H9 (cell line): ENCODE data around the gene HECW1. TPM values are rescaled to one million over a fixed set of nuclear protein-coding genes. Genes with fewer than 3 reads are reported as not detected.

Source experiments
- DNase-seq: peaks from one replicate; pipeline ENCODE4 v3.0.0-alpha.2; 2017
- H2AFZ ChIP-seq: one replicate; pipeline ENCODE4 v1.6.1; 2013; ENCODE audit warnings: mild to moderate bottlenecking, low read length, control low read depth, moderate library complexity
- H2AK5ac ChIP-seq: 2 replicates; pipeline ENCODE4 v1.6.1; 2013; ENCODE audit warnings: low read length, control low read depth, mixed read lengths; ENCODE audit not compliant: insufficient read length
- H2BK120ac ChIP-seq: one replicate; pipeline ENCODE4 v1.6.1; 2013; ENCODE audit warnings: low read depth, mild to moderate bottlenecking, low read length, control low read depth, inconsistent platforms; ENCODE audit not compliant: poor library complexity, severe bottlenecking
- H2BK12ac ChIP-seq: 2 replicates; pipeline ENCODE4 v1.6.1; 2013; ENCODE audit warnings: low read length, control low read depth, mixed read lengths, low read depth; ENCODE audit not compliant: insufficient read length
- H2BK15ac ChIP-seq: 2 replicates; pipeline ENCODE4 v1.6.1; 2013; ENCODE audit warnings: low read depth, low read length, control low read depth
- H2BK20ac ChIP-seq: one replicate; pipeline ENCODE4 v1.6.1; 2013; ENCODE audit warnings: low read depth, mild to moderate bottlenecking, low read length, control low read depth, inconsistent platforms; ENCODE audit not compliant: poor library complexity, severe bottlenecking
- H2BK5ac ChIP-seq: 2 replicates; pipeline ENCODE4 v1.6.1; 2013; ENCODE audit warnings: low read length, control low read depth, mixed read lengths; ENCODE audit not compliant: insufficient read length
- H3K14ac ChIP-seq: 2 replicates; pipeline ENCODE4 v1.6.1; 2013; ENCODE audit warnings: low read length, control low read depth; ENCODE audit not compliant: insufficient read depth
- H3K18ac ChIP-seq: 2 replicates; pipeline ENCODE4 v1.6.1; 2013; ENCODE audit warnings: low read depth, mild to moderate bottlenecking, mixed read lengths, low read length, control low read depth; ENCODE audit not compliant: insufficient read length
- H3K23ac ChIP-seq: 2 replicates; pipeline ENCODE4 v1.6.1; 2013; ENCODE audit warnings: low read length, control low read depth, mixed read lengths, low read depth; ENCODE audit not compliant: insufficient read length
- H3K23me2 ChIP-seq: 2 replicates; pipeline ENCODE4 v1.6.1; 2013; ENCODE audit warnings: low read depth, mild to moderate bottlenecking, mixed read lengths, low read length, control low read depth; ENCODE audit not compliant: insufficient read length, poor library complexity, severe bottlenecking
- H3K27ac ChIP-seq: 2 replicates; pipeline ENCODE4 v1.5.1; 2013; ENCODE audit warnings: low read length, control low read depth, mixed read lengths, low read depth; ENCODE audit not compliant: insufficient read length
- H3K27me3 ChIP-seq: 2 replicates; pipeline ENCODE4 v1.6.1; 2013; ENCODE audit warnings: low read length, control low read depth, inconsistent platforms; ENCODE audit not compliant: insufficient read depth
- H3K4ac ChIP-seq: 2 replicates; pipeline ENCODE4 v1.6.1; 2013; ENCODE audit warnings: low read depth, mild to moderate bottlenecking, control low read depth, inconsistent platforms, low read length, moderate library complexity
- H3K4me1 ChIP-seq: 2 replicates; pipeline ENCODE4 v1.6.1; 2013; ENCODE audit warnings: low read length, control low read depth, inconsistent platforms; ENCODE audit not compliant: insufficient read depth
- H3K4me2 ChIP-seq: 2 replicates; pipeline ENCODE4 v1.6.1; 2013; ENCODE audit warnings: low read length, control low read depth, mixed read lengths; ENCODE audit not compliant: insufficient read length, insufficient read depth
- H3K56ac ChIP-seq: 2 replicates; pipeline ENCODE4 v1.6.1; 2013; ENCODE audit warnings: low read depth, mild to moderate bottlenecking, mixed read lengths, low read length, control low read depth; ENCODE audit not compliant: insufficient read length
- H3K79me1 ChIP-seq: 2 replicates; pipeline ENCODE4 v1.6.1; 2013; ENCODE audit warnings: low read depth, mild to moderate bottlenecking, moderate library complexity, low read length, control low read depth, inconsistent platforms; ENCODE audit not compliant: insufficient read depth, poor library complexity, severe bottlenecking
- H3K79me2 ChIP-seq: 2 replicates; pipeline ENCODE4 v1.6.1; 2013; ENCODE audit warnings: low read length, control low read depth, inconsistent platforms; ENCODE audit not compliant: insufficient read depth
- H3K9ac ChIP-seq: 2 replicates; pipeline ENCODE4 v1.6.1; 2013; ENCODE audit warnings: low read length, control low read depth, mixed read lengths; ENCODE audit not compliant: insufficient read length; ENCODE audit errors: extremely low read depth
- H3K9me3 ChIP-seq: one replicate; pipeline ENCODE4 v1.6.1; 2013; ENCODE audit warnings: low read depth, low read length, inconsistent platforms; ENCODE audit not compliant: control insufficient read depth
- H3T11ph ChIP-seq: one replicate; pipeline ENCODE4 v1.6.1; 2013; ENCODE audit warnings: mild to moderate bottlenecking, low read length, control low read depth, inconsistent platforms
- H4K20me1 ChIP-seq: one replicate; pipeline ENCODE4 v1.6.1; 2013; ENCODE audit not compliant: control insufficient read depth, insufficient read length, insufficient read depth
- H4K5ac ChIP-seq: 2 replicates; pipeline ENCODE4 v1.6.1; 2013; ENCODE audit warnings: low read depth, mild to moderate bottlenecking, mixed read lengths, low read length, control low read depth; ENCODE audit not compliant: insufficient read length
- H4K8ac ChIP-seq: replicated peaks from 2 replicates; pipeline ENCODE4 v1.6.1; 2013; ENCODE audit warnings: low read length, control low read depth, mixed read lengths, low read depth; ENCODE audit not compliant: insufficient read length
- H4K91ac ChIP-seq: 2 replicates; pipeline ENCODE4 v1.6.1; 2013; ENCODE audit warnings: low read depth, mild to moderate bottlenecking, moderate library complexity, mixed read lengths, low read length, control low read depth; ENCODE audit not compliant: insufficient read length
- H3K27ac Mint-ChIP-seq, 3 experiments: 2 replicates in 2 of 3; 3 replicates in 1 of 3; pipeline ENCODE4 v1.8.0; 2020 to 2021; ENCODE audit warnings: mixed read lengths in 3 of 3, mild to moderate bottlenecking in 1 of 3, moderate library complexity in 1 of 3
- H3K27me3 Mint-ChIP-seq: 2 replicates; pipeline ENCODE4 v1.8.0; 2021; ENCODE audit warnings: low read depth, mild to moderate bottlenecking, moderate library complexity, mixed read lengths
- H3K36me3 Mint-ChIP-seq, 3 experiments: 2 replicates in 2 of 3; 3 replicates in 1 of 3; pipeline ENCODE4 v1.8.0; 2020 to 2021; ENCODE audit warnings: low read depth in 3 of 3, mixed read lengths in 3 of 3; ENCODE audit not compliant: insufficient read depth in 1 of 3
- H3K4me1 Mint-ChIP-seq, 2 experiments: 2 replicates each; pipeline ENCODE4 v1.8.0; 2020; ENCODE audit warnings: mixed read lengths in 2 of 2
- H3K4me3 Mint-ChIP-seq, 2 experiments: 2 replicates in 1 of 2; 3 replicates in 1 of 2; pipeline ENCODE4 v1.8.0; 2020 to 2021; ENCODE audit warnings: mild to moderate bottlenecking in 2 of 2, mixed read lengths in 2 of 2, moderate library complexity in 1 of 2
- H3K9me3 Mint-ChIP-seq, 2 experiments: 2 replicates in 1 of 2; 3 replicates in 1 of 2; pipeline ENCODE4 v1.8.0; 2020; ENCODE audit warnings: mild to moderate bottlenecking in 2 of 2, mixed read lengths in 2 of 2, moderate library complexity in 1 of 2
- WGBS: extraction: QIAGEN DNeasy Blood & Tissue Kit; methylation state at CpG from one replicate; pipeline ENCODE4 v1.1.7; 2013; ENCODE audit warnings: missing lambda C conversion rate, low lambda C conversion rate, mixed read lengths; ENCODE audit not compliant: insufficient read length; ENCODE audit errors: extremely low coverage; 5-methylcytosine and 5-hydroxymethylcytosine counted together
- total RNA-seq: library from RNA; stranded (reverse); gene quantifications from 2 replicates; pipeline ENCODE4 v1.2.1, GENCODE V29; 2021
- TF ChIP-seq, protein P1 (sequence below): fragments of 200-600 bp; sonication (generic); conservative IDR thresholded peaks from 3 replicates; pipeline ENCODE4 v1.8.0; 2021; ENCODE audit warnings: antibody characterized with exemption, mild to moderate bottlenecking

Gene HECW1
- total RNA-seq, 1 experiment from 2014 or later: 5.0 TPM

DNA sequence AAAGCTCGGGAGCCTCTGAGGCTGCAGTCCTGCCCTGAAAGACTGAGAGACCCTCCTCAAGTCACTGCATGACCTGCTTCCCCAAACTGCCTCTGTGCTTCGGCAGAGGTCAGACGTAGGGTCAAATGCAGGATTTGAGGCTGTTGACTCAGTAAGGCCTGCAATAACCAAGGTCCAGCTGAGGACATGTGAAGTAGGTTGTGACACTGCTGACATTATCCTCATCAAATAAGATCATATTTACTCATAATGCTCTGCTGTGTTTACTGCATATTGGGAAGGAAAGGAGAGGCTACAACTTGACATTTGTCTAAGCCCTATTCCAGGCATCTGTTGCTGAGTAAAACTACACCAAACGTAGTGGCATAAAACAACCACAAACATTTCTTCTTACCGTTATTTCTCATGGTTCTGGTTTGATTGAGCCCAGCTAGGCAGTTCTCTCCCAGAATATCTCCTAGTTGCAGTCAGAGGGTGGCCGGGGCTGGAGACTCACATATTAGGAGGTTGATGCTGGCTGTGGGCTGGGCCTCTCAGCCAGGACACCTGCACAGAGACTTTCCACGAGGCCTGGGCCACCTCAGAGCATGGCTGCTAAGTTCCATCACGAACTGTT is 348.4 kb downstream of the HECW1 start:
- H2BK15ac ChIP-seq: no peak overlapping the region
- H2BK120ac ChIP-seq: no peak overlapping the region
- no peak overlapping the region; a peak in 1 of 7 replicates for H3K27ac Mint-ChIP-seq
- no peaks in the 10 kb centered on the region; a peak in 1 of 5 replicates for H3K9me3 Mint-ChIP-seq
- H2AK5ac ChIP-seq: no peak overlapping the region
- H3K9me3 ChIP-seq: no peaks in the 10 kb centered on the region
- TF ChIP-seq, protein P1, sequence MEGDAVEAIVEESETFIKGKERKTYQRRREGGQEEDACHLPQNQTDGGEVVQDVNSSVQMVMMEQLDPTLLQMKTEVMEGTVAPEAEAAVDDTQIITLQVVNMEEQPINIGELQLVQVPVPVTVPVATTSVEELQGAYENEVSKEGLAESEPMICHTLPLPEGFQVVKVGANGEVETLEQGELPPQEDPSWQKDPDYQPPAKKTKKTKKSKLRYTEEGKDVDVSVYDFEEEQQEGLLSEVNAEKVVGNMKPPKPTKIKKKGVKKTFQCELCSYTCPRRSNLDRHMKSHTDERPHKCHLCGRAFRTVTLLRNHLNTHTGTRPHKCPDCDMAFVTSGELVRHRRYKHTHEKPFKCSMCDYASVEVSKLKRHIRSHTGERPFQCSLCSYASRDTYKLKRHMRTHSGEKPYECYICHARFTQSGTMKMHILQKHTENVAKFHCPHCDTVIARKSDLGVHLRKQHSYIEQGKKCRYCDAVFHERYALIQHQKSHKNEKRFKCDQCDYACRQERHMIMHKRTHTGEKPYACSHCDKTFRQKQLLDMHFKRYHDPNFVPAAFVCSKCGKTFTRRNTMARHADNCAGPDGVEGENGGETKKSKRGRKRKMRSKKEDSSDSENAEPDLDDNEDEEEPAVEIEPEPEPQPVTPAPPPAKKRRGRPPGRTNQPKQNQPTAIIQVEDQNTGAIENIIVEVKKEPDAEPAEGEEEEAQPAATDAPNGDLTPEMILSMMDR: no peak
- H2BK5ac ChIP-seq: no peak overlapping the region
- peaks cover 27 to 36% of the 10 kb centered on the region in 2 experiments for H3K4me1 Mint-ChIP-seq
- no peak overlapping the region for H3T11ph ChIP-seq
- no peak overlapping the region for H3K4me2 ChIP-seq
- H3K79me2 ChIP-seq: no peaks in the 10 kb centered on the region
- no peaks in the 10 kb centered on the region for H3K27me3 Mint-ChIP-seq
- H3K18ac ChIP-seq: no peak overlapping the region
- WGBS: no CpG with 5 or more reads among the region's 8 CpGs
- no peak overlapping the region for H2AFZ ChIP-seq
- H3K79me1 ChIP-seq: no peaks in the 10 kb centered on the region
- no peak overlapping the region for H3K14ac ChIP-seq
- H3K27ac ChIP-seq: no peak overlapping the region
- H2BK12ac ChIP-seq: no peak overlapping the region
- no peak overlapping the region for H4K91ac ChIP-seq
- H4K20me1 ChIP-seq: no peaks in the 10 kb centered on the region
- H3K9ac ChIP-seq: no peak overlapping the region
- DNase-seq: no peak
- H3K4ac ChIP-seq: no peak overlapping the region
- H3K56ac ChIP-seq: no peak overlapping the region
- no peaks in the 10 kb centered on the region for H3K27me3 ChIP-seq
- H3K4me1 ChIP-seq: peaks cover 7% of the 10 kb centered on the region; the same call in 1 of the 2 replicates
- H2BK20ac ChIP-seq: no peak overlapping the region
- H3K4me3 Mint-ChIP-seq: no peak overlapping the region
- no peak overlapping the region for H3K23ac ChIP-seq
- H4K5ac ChIP-seq: no peak overlapping the region
- no peak overlapping the region for H4K8ac ChIP-seq
- H3K23me2 ChIP-seq: no peaks in the 10 kb centered on the region
- no peaks in the 10 kb centered on the region; a peak in 1 of 7 replicates for H3K36me3 Mint-ChIP-seq
